Measurements from ENCODE around the gene NUDT3.
"Not testable (repeated sequence)": the region's sequence is repeated elsewhere in the genome, so short reads cannot be mapped to it uniquely, and the experiment has no call there.

Gene NUDT3

GRCh38 chr6:34392497-34393190, at the start of gene NUDT3:
NUDT3 (minus strand) TSS chr6:34392669; CDS start chr6:34392362, 307 bp downstream.
- peak; percentile 89 for DNase-seq (ENCODE audit: low read depth in 2 of 2)

DNA sequence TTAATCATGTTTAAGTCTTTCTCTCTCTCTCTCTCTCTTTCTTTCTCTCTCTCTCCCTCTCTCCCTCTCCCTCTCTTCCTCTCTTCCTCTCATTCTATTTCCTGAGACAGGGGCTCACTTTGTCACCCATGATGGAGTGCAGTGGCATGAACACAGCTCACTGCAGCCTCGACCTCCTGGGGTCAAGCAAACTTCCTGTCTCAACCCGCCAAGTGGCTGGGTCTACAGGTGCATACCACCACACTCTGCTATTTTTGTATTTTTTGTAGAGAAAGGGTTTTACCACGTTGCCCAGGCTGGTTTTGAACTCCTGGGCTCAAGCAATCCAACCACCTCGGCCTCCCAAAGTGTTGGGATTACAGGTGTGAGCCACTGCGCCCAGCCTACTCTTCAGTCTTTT, 49.1 kb upstream of the NUDT3 start:
- DNase-seq (ENCODE audit: low read depth in 2 of 2): no peak

DNA sequence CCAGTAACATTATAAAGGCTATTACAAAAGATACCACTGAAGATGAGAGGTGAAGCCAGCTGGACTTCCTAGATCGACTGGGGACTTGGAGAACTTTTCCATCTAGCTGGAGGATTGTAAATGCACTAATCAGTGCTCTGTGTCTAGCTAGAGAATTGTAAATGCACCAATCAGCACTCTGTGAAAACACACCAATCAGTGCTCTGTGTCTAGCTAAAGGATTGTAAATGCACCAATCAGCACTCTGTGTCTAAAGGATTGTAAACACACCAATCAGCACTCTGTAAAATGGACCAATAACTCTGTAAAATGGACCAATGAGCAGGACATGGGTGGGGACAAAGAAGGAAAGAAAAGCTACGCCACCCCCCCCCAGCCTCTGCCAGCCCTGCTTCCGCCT, 47.0 kb upstream of the NUDT3 start:
- DNase-seq (ENCODE audit: low read depth in 2 of 2): no peak

GRCh38 chr6:34438705-34439104, 46.2 kb upstream of the NUDT3 start:
- no peak for DNase-seq (ENCODE audit: low read depth in 2 of 2)

GRCh38 chr6:34437644-34437970, 45.1 kb upstream of the NUDT3 start:
- no peak for DNase-seq (ENCODE audit: low read depth in 2 of 2)

GRCh38 chr6:34436803-34437643, 44.6 kb upstream of the NUDT3 start:
- DNase-seq (ENCODE audit: low read depth in 2 of 2): no peak

- DNase-seq (ENCODE audit: low read depth in 2 of 2): no peak
Observed at GRCh38 chr6:34435916-34436315, 43.4 kb upstream of the NUDT3 start.

GRCh38 chr6:34425498-34426410, 33.3 kb upstream of the NUDT3 start, which contains the start of gene RPS10:
RPS10 (minus strand) TSS chr6:34426069; CDS start chr6:34425221, 848 bp downstream.
- DNase-seq (ENCODE audit: low read depth in 2 of 2): peak; percentile 76 to 79

- DNase-seq (ENCODE audit: low read depth in 2 of 2): no peak
Observed at GRCh38 chr6:34425132-34425497, 32.6 kb upstream of the NUDT3 start.

DNA sequence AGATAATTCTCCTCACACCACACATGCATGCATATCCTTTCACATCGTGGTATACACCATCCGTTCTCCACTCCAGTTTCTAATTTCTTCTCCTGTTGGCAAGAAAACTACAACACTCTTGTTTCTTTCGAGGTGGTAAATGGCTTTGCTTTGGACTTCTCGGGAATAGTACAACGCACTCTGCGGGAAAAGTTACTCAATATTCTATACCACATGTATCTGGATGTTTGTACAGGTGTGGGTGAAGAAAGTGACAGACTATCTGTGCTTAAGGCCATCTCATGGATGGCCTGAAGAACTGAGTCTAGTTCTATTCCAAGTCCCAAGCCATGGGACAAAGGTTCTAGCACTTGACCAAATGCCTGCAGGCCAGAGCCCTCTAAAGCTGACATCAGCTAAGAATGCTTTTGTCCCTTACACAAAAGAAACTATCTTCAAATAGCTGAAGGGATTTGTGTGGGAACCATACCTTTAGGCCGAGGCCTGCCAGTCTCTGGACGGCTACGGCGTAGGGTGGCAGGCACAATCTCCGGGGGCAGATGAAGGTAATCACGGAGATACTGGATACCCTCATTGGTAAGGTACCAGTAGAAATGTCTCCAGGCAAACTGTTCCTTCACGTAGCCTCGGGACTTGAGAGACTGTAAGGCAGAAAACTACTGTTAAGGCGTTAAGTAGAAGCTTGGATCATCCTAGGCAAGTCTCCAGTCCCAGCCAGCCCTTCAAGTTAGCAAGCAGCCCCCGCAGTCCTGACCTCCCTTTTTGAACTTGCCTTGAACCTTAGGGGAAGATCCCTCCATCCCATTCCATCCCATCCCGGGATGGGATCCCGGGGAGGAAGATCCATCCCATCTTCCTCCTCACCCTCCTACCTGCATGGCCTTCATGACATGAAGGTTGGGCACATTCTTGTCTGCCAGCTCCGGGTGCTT, 32.0 kb upstream of the NUDT3 start:
- DNase-seq (ENCODE audit: low read depth in 2 of 2): no peak

- no peak for DNase-seq (ENCODE audit: low read depth in 2 of 2)
Observed at GRCh38 chr6:34423254-34423653, 30.8 kb upstream of the NUDT3 start.

DNA sequence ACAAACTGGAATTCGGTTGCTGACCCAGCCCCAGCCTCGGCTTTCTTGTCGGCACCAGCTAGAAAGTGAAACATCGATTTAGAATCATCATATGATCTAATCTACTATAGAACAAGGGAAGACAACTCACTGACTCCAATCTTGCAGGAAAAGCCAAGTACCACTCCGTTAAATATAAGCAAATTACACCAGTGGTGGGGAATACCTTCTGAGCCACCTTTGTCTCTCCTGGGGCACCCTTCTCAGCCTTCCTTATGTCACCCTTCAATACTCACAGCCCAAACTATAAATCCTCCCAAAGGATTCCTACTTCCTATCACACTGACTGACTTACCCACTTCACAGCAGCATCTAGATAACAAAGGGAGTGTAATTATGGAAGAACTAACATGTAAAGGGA, 25.9 kb upstream of the NUDT3 start:
- no peak for DNase-seq (ENCODE audit: low read depth in 2 of 2)

GRCh38 chr6:34416877-34417371, 24.5 kb upstream of the NUDT3 start:
- DNase-seq (ENCODE audit: low read depth in 2 of 2): no peak

- DNase-seq (ENCODE audit: low read depth in 2 of 2): no peak
Observed at GRCh38 chr6:34414999-34415858, 22.8 kb upstream of the NUDT3 start.

DNA sequence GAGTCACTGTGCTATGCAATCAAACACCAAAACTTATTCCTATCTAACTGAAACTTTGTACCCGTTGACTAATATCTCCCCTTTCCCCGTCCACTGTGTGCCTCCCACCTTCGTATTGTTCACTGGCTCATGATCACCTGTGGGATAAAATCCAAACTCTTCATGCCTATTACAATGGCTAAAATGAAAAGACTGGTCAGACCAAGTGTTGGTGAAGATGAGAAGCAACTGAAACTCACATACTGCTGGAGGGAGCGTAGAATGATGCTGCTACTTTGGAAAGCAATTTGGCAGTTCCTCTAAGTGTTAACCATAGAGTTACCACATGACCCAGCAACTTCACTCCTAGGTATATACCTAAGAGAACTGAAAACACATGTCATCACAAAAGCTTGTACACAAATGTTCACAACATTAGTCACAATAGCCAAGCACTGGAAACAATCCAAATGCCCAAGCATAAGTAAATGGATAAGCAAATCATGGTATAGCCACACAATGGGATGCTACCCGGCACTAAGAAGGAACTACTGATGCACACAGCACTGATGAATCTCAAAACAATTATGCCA, 20.3 kb upstream of the NUDT3 start:
- no peak for DNase-seq (ENCODE audit: low read depth in 2 of 2)

DNA sequence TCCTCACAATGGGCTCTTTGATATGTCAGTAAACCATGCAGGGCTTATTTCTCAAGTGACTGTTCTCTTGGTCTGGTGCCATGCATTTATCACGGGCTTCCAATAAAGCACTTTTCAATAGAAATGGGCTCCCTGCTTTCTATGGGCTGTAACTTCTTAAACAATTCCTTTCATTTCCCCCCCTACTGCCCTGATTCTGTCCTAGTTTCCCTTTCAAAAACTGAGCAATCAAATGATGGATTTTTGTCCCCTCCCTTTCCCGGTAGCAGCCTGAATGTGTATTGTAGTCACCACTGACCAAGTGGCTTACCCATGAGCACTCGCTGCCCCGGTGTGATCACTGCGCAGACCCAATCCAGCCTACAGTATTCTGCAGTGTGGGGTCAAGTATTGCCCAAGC, 19.5 kb upstream of the NUDT3 start:
- no peak for DNase-seq (ENCODE audit: low read depth in 2 of 2)

DNA sequence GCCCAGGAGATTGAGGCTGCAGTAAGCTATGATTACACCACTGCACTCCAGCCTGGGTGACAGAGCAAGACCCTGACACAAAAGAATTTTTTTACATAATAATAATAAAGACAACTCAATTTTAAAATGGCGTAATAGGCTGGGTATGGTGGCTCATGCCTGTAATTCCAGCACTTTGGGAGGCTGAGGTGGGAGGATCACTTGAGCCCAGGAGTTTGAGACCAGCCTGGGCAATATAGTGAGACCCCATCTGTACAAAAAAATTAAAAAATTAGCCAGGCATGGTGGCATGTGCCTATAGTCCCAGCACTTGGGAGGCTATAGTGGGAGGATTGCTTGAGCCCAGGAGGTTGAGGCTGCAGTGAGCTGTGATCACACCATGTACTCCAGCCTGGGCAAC, 15.4 kb upstream of the NUDT3 start:
- DNase-seq (ENCODE audit: low read depth in 2 of 2): not testable (repeated sequence)

DNA sequence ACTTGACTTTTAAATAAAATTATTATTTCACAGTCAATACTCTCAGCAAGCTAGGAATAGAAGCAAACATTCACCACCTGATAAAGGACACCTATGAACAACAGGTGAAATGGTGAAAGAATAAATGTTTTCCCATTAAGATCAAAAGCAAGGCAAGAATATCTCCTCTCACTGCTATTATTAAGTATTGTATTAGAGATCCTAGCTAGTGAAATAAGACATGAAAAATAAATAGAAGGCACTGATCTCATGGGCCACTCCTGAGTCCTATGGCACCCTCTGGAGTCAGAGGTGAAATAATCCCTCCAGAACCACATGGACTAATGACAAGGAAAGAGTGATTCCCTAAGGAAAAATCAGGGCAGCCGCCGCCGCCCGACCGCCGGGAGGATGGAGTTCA, 4.0 kb upstream of the NUDT3 start:
- DNase-seq (ENCODE audit: low read depth in 2 of 2): no peak

DNA sequence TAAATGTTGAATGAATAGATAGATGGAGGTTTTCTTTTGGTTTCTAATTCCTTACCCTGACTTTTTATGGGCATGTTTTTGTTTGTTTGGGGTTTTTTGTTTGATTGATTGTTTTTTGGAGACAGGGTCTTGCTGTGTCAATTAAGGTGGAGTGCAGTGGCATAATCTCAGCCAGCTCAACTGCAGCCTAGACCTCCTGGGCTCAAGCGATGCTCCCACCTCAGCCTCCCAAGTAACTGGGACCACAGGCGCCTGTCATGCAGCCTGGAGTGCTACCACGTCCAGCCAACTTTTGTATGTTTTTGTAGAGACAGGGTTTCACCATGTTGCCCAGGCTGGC, 1.5 kb upstream of the NUDT3 start:
- no peak for DNase-seq (ENCODE audit: low read depth in 2 of 2)

All from stimulated activated CD8-positive, alpha-beta memory T cell treated with anti-CD3 and anti-CD28 coated beads, Interleukin-15, amount 100 ng/mL, for 4 hours (primary cell).